Mesothelial cell of epicardium (in vitro differentiated cells): ENCODE results near the gene WASF3. TPM values are rescaled to one million over a fixed set of nuclear protein-coding genes. Genes with fewer than 3 reads are reported as not detected.

Source experiments
- DNase-seq, 2 experiments: peaks; one replicate each; pipeline ENCODE4 v3.0.0; 2021; ENCODE audit warnings: low spot score in 2 of 2; ENCODE audit not compliant: unreplicated experiment in 2 of 2
- H3K27ac Mint-ChIP-seq: 2 replicates; pipeline ENCODE4 v1.8.0; 2021; ENCODE audit warnings: mixed read lengths
- H3K27me3 Mint-ChIP-seq: 2 replicates; pipeline ENCODE4 v1.8.0; 2021; ENCODE audit warnings: low read depth, mixed read lengths
- H3K36me3 Mint-ChIP-seq: 2 replicates; pipeline ENCODE4 v1.8.0; 2021; ENCODE audit warnings: mixed read lengths
- H3K4me1 Mint-ChIP-seq: 2 replicates; pipeline ENCODE4 v1.8.0; 2021; ENCODE audit warnings: mixed read lengths
- H3K4me3 Mint-ChIP-seq: 2 replicates; pipeline ENCODE4 v1.8.0; 2021; ENCODE audit warnings: mild to moderate bottlenecking, moderate library complexity, mixed read lengths
- H3K9me3 Mint-ChIP-seq: 2 replicates; pipeline ENCODE4 v1.8.0; 2021; ENCODE audit warnings: mixed read lengths
- CTCF ChIP-seq: fragments of 200-600 bp; sonication (generic); IDR thresholded peaks from one replicate; pipeline ENCODE4 v1.5.0; 2021; ENCODE audit warnings: antibody characterized with exemption; ENCODE audit not compliant: unreplicated experiment
- total RNA-seq: library from RNA; stranded (reverse); gene quantifications from 3 replicates; pipeline ENCODE4 v1.2.1, GENCODE V29; 2021

The WASF3 gene
- total RNA-seq, 1 donor from 2014 or later = 19.4 TPM

- DNase-seq = no peak
- Mint-ChIP-seq H3K36me3 (no peaks in the 10 kb centered on the region), H3K4me3 (no peak overlapping the region), H3K27me3 (no peaks in the 10 kb centered on the region), H3K9me3 (no peaks in the 10 kb centered on the region), H3K27ac (no peak overlapping the region), H3K4me1 (no peaks in the 10 kb centered on the region)
- no peak for TF ChIP-seq CTCF
Measured at GRCh38 chr13:26656919-26657318, 99.4 kb downstream of the WASF3 start.

GRCh38 chr13:26658448-26659385, 101.2 kb downstream of the WASF3 start:
- no peak for DNase-seq
- H3K4me1 Mint-ChIP-seq = no peaks in the 10 kb centered on the region
- H3K27ac Mint-ChIP-seq = no peak overlapping the region
- no peak for TF ChIP-seq CTCF
- no peaks in the 10 kb centered on the region for H3K27me3 Mint-ChIP-seq
- no peaks in the 10 kb centered on the region for H3K9me3 Mint-ChIP-seq
- H3K36me3 Mint-ChIP-seq = no peaks in the 10 kb centered on the region
- no peak overlapping the region for H3K4me3 Mint-ChIP-seq

- no peak overlapping the region for H3K27ac Mint-ChIP-seq
- no peaks in the 10 kb centered on the region for H3K27me3 Mint-ChIP-seq
- H3K9me3 Mint-ChIP-seq = no peaks in the 10 kb centered on the region
- H3K4me3 Mint-ChIP-seq = no peak overlapping the region
- TF ChIP-seq CTCF = no peak
- DNase-seq = no peak
- no peaks in the 10 kb centered on the region for H3K4me1 Mint-ChIP-seq
- no peaks in the 10 kb centered on the region for H3K36me3 Mint-ChIP-seq
Measured at GRCh38 chr13:26660185-26660584, 102.7 kb downstream of the WASF3 start.

DNA sequence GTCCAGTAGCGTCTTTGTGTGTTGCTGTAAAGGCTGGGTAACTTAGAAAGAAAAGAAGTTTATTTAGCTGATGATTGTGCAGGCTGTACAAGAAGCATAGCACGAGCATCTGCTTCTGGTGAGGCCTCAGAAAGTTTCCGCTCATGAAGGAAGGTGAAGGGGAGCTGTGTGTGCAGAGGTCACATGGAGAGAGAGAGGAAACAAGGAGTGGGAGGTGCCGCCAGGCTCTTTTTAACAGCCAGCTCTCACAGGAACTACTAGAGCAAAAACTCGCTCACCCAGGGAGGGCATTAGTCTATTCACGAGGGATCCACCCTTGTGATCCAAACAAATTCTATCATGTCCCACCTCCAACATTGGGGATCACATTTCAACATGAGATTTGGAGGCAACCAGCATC, 103.3 kb downstream of the WASF3 start:
- Mint-ChIP-seq H3K27ac (no peak overlapping the region), H3K4me1 (no peaks in the 10 kb centered on the region), H3K9me3 (no peaks in the 10 kb centered on the region), H3K27me3 (no peaks in the 10 kb centered on the region), H3K4me3 (no peak overlapping the region), H3K36me3 (no peaks in the 10 kb centered on the region)
- DNase-seq = no peak
- no peak for TF ChIP-seq CTCF

DNA sequence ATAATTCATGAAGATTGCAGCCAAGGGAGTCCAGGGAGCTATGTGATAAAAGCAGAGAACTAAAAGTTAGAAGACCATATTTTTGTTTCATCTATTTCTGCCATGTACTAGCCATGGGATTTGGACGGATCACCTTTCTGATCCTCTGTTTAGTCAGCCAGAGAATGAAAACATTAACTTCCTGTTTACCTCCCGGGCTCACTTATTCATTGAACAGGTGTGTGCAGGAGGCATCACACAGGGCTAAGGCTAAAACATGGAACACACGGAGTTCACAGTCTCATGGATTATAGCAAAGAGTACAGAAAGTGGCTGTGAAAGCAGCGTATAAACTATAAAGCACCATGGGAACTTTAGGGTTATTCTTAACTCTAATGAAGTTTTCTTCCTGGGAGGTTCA, 106.3 kb downstream of the WASF3 start:
- Mint-ChIP-seq H3K4me1 (no peaks in the 10 kb centered on the region), H3K4me3 (no peak overlapping the region), H3K27me3 (no peaks in the 10 kb centered on the region), H3K9me3 (peaks cover 3% of the 10 kb centered on the region), H3K36me3 (peaks cover 12% of the 10 kb centered on the region), H3K27ac (no peak overlapping the region)
- no peak for TF ChIP-seq CTCF
- DNase-seq = no peak
